WTC11 (cell line): Measurements from ENCODE around the gene DSE.

Experiments
- ATF1 ChIP-seq: sonication (generic); formaldehyde crosslinking; IDR thresholded peaks from 2 replicates; pipeline ENCODE4 v1.8.1; 2023; ENCODE audit warnings: mild to moderate bottlenecking, moderate library complexity, missing genetic modification reagents
- GRHL2 ChIP-seq: fragments of 250-450 bp; sonication (Bioruptor Pico); IDR thresholded peaks from 2 replicates; pipeline ENCODE4 v1.8.0; 2022; ENCODE audit warnings: mild to moderate bottlenecking, moderate library complexity; ENCODE audit not compliant: insufficient replicate concordance, severe bottlenecking
- KAT7 ChIP-seq: sonication (generic); formaldehyde crosslinking; IDR thresholded peaks from 2 replicates; pipeline ENCODE4 v1.8.1; 2023; ENCODE audit warnings: missing genetic modification reagents, mild to moderate bottlenecking, borderline replicate concordance
- MAX ChIP-seq: sonication (generic); formaldehyde crosslinking; IDR thresholded peaks from 2 replicates; pipeline ENCODE4 v1.8.0; 2022; ENCODE audit warnings: mild to moderate bottlenecking, missing genetic modification reagents
- TF ChIP-seq, protein P1 (sequence below): fragments of 200-600 bp; IDR thresholded peaks from 2 replicates; pipeline ENCODE4 v1.8.0; 2022; ENCODE audit warnings: antibody characterized with exemption

DNA sequence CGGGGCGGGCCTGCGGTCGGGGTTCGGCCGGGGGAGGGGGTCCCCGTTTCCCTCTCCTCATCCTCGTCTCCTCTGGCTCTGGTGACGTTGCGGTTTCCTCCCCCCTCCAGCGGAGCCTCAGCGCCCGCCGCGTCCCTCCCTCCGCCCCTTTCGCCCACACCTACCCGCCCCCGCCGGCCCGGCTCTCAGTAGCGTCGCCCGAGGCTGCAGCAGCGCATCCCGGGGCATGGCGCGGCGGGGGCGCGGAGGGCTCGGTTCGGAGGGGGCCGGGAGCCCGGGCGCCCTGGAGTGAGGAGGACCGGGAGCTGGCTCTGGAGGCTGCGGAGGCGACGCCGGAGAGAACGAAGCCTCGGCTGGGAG lies at the start of gene DSE:
- TF ChIP-seq, protein P1, sequence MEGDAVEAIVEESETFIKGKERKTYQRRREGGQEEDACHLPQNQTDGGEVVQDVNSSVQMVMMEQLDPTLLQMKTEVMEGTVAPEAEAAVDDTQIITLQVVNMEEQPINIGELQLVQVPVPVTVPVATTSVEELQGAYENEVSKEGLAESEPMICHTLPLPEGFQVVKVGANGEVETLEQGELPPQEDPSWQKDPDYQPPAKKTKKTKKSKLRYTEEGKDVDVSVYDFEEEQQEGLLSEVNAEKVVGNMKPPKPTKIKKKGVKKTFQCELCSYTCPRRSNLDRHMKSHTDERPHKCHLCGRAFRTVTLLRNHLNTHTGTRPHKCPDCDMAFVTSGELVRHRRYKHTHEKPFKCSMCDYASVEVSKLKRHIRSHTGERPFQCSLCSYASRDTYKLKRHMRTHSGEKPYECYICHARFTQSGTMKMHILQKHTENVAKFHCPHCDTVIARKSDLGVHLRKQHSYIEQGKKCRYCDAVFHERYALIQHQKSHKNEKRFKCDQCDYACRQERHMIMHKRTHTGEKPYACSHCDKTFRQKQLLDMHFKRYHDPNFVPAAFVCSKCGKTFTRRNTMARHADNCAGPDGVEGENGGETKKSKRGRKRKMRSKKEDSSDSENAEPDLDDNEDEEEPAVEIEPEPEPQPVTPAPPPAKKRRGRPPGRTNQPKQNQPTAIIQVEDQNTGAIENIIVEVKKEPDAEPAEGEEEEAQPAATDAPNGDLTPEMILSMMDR = no peak
- TF ChIP-seq MAX (CRISPR knock-in tag) (no peak), KAT7 (CRISPR knock-in tag) (no peak), GRHL2 (CRISPR knock-in tag) (no peak), ATF1 (CRISPR knock-in tag) (no peak)
